ENCODE measurements around the gene ITPR2. TPM values are rescaled to one million over a fixed set of nuclear protein-coding genes. Genes with fewer than 3 reads are reported as not detected.

ITPR2 gene
- total RNA-seq, 1 donor: 19.2 TPM

DNA sequence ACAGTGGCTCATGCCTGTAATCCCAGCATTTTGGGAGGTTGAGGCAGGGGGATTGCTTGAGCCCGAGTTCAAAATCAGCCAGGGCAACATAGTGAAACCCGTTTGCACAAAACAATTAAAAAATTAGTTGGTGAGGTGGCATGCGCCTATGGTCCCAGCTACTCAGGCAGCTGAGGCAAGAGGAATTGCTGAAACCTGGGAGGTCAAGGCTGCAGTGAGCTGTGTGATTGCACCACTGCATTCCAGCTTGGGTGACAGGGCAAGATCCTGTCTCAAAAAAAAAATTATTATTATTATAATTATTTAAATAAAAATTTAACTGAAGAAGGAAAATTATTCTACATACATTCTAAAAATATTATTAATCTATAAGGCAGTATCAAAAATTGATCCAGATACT is 164.1 kb downstream of the ITPR2 start:
- Histone ChIP-seq H3K4me2 (ENCODE audit: insufficient read depth, low read length) (no peak overlapping the region), H2AFZ (ENCODE audit: low read length) (no peak overlapping the region), H3K9me3 (ENCODE audit: low read depth, low read length) (no peaks in the 10 kb centered on the region), H3K27ac (ENCODE audit: low read depth, low read length) (no peak overlapping the region), H3K27me3 (ENCODE audit: insufficient read depth, low read length) (no peaks in the 10 kb centered on the region), H3K4me1 (ENCODE audit: insufficient read depth, low read length) (no peaks in the 10 kb centered on the region), H3K4me3 (ENCODE audit: insufficient read depth, low read length) (no peak overlapping the region), H3K36me3 (ENCODE audit: insufficient read depth, low read length) (no peaks in the 10 kb centered on the region), H4K20me1 (ENCODE audit: insufficient read depth, low read length) (no peaks in the 10 kb centered on the region), H3K79me2 (ENCODE audit: insufficient read depth, low read length) (no peaks in the 10 kb centered on the region)
- TF ChIP-seq, protein P1, sequence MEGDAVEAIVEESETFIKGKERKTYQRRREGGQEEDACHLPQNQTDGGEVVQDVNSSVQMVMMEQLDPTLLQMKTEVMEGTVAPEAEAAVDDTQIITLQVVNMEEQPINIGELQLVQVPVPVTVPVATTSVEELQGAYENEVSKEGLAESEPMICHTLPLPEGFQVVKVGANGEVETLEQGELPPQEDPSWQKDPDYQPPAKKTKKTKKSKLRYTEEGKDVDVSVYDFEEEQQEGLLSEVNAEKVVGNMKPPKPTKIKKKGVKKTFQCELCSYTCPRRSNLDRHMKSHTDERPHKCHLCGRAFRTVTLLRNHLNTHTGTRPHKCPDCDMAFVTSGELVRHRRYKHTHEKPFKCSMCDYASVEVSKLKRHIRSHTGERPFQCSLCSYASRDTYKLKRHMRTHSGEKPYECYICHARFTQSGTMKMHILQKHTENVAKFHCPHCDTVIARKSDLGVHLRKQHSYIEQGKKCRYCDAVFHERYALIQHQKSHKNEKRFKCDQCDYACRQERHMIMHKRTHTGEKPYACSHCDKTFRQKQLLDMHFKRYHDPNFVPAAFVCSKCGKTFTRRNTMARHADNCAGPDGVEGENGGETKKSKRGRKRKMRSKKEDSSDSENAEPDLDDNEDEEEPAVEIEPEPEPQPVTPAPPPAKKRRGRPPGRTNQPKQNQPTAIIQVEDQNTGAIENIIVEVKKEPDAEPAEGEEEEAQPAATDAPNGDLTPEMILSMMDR (IDR thresholded peaks at IDR 0.05; ENCODE audit: extremely low read depth, low read depth, low read length): no peak
- DNase-seq (ENCODE audit: insufficient read length, low spot score, missing footprints): no peak

DNA sequence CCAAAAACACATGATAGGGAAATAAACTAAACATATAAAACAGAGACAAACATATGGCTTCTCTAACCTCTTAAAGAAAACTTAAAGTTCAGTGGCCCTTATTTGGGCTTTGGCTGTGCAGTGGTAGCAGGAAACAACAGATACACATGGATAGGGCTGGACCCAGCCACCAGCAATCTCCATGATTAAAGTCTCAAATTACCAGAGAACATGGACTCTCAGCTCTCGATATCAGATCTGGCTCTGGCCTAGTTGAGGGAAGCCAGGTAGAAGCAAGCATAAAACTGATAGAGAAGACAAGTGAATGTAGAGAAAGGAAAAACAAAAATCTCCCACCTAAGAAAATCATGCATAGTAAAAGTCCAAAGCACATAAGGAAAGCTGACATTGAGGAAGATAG is 164.8 kb downstream of the ITPR2 start:
- H3K4me3 ChIP-seq (ENCODE audit: insufficient read depth, low read length): no peak overlapping the region
- no peaks in the 10 kb centered on the region for H3K9me3 ChIP-seq (ENCODE audit: low read depth, low read length)
- no peak for DNase-seq (ENCODE audit: insufficient read length, low spot score, missing footprints)
- H3K4me1 ChIP-seq (ENCODE audit: insufficient read depth, low read length): no peaks in the 10 kb centered on the region
- no peaks in the 10 kb centered on the region for H3K36me3 ChIP-seq (ENCODE audit: insufficient read depth, low read length)
- H3K4me2 ChIP-seq (ENCODE audit: insufficient read depth, low read length): no peak overlapping the region
- H4K20me1 ChIP-seq (ENCODE audit: insufficient read depth, low read length): no peaks in the 10 kb centered on the region
- TF ChIP-seq, protein P1 (IDR thresholded peaks at IDR 0.05; ENCODE audit: extremely low read depth, low read depth, low read length): no peak
- no peaks in the 10 kb centered on the region for H3K27me3 ChIP-seq (ENCODE audit: insufficient read depth, low read length)
- H2AFZ ChIP-seq (ENCODE audit: low read length): no peak overlapping the region
- no peak overlapping the region for H3K27ac ChIP-seq (ENCODE audit: low read depth, low read length)
- no peaks in the 10 kb centered on the region for H3K79me2 ChIP-seq (ENCODE audit: insufficient read depth, low read length)

DNA sequence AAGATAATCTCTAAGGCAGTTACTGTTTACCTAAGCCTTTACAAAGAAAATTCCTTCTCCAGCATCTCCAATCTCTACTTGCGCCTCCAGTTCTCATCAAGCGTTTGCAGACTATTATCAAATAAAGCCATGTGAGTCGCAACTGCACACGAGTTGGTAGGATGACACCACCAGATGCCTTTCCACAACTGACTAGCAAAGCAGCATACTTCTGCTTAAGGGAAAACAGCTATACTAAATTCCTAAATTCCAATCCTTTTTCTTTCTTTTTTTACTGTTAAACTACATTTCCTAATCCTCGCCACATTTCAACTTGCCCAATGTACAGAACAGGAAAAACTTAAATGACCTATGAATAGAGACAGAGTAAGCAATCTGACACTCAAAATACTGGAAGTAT is 166.7 kb downstream of the ITPR2 start:
- DNase-seq (ENCODE audit: insufficient read length, low spot score, missing footprints): no peak
- TF ChIP-seq, protein P1 (IDR thresholded peaks at IDR 0.05; ENCODE audit: extremely low read depth, low read depth, low read length): no peak
- H3K27ac ChIP-seq (ENCODE audit: low read depth, low read length): no peak overlapping the region
- H3K4me1 ChIP-seq (ENCODE audit: insufficient read depth, low read length): no peaks in the 10 kb centered on the region
- H4K20me1 ChIP-seq (ENCODE audit: insufficient read depth, low read length): no peaks in the 10 kb centered on the region
- no peak overlapping the region for H2AFZ ChIP-seq (ENCODE audit: low read length)
- no peaks in the 10 kb centered on the region for H3K9me3 ChIP-seq (ENCODE audit: low read depth, low read length)
- no peaks in the 10 kb centered on the region for H3K36me3 ChIP-seq (ENCODE audit: insufficient read depth, low read length)
- no peaks in the 10 kb centered on the region for H3K27me3 ChIP-seq (ENCODE audit: insufficient read depth, low read length)
- no peaks in the 10 kb centered on the region for H3K79me2 ChIP-seq (ENCODE audit: insufficient read depth, low read length)
- H3K4me2 ChIP-seq (ENCODE audit: insufficient read depth, low read length): no peak overlapping the region
- no peak overlapping the region for H3K4me3 ChIP-seq (ENCODE audit: insufficient read depth, low read length)

DNA sequence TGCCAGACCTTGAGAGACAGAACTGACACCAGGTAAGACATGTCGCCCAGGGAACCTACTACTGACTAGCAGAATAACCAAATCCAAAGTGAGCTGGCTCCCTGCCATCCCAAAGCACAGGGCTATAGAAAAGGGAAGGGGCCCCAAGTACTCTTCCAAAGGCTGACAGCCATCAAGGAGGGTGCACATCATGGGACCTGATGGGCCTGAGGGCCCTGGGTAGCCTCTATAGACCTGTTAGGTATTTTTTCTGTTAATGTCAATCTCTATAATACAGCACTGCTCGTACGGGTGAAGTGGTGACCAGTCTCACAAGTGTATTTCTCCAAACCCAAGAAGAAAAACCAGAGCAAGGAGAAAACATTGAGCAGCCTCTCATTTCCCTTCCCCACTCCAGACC is 171.6 kb downstream of the ITPR2 start:
- TF ChIP-seq, protein P1 (IDR thresholded peaks at IDR 0.05; ENCODE audit: extremely low read depth, low read depth, low read length): no peak
- Histone ChIP-seq H3K36me3 (ENCODE audit: insufficient read depth, low read length) (no peaks in the 10 kb centered on the region), H3K4me1 (ENCODE audit: insufficient read depth, low read length) (peaks cover 5% of the 10 kb centered on the region), H3K9me3 (ENCODE audit: low read depth, low read length) (no peaks in the 10 kb centered on the region), H4K20me1 (ENCODE audit: insufficient read depth, low read length) (no peaks in the 10 kb centered on the region), H3K27ac (ENCODE audit: low read depth, low read length) (no peak overlapping the region), H2AFZ (ENCODE audit: low read length) (no peak overlapping the region), H3K4me2 (ENCODE audit: insufficient read depth, low read length) (no peak overlapping the region), H3K27me3 (ENCODE audit: insufficient read depth, low read length) (no peaks in the 10 kb centered on the region), H3K79me2 (ENCODE audit: insufficient read depth, low read length) (no peaks in the 10 kb centered on the region), H3K4me3 (ENCODE audit: insufficient read depth, low read length) (no peak overlapping the region)
- no peak for DNase-seq (ENCODE audit: insufficient read length, low spot score, missing footprints)
